Measurements from ENCODE around the gene JAZF1.

- no peak for TF ChIP-seq CTCF (IDR thresholded peaks at IDR 0.05)
- TF ChIP-seq POLR2A (IDR thresholded peaks at IDR 0.05): no peak
- no peak for TF ChIP-seq POLR2AphosphoS5 (IDR thresholded peaks at IDR 0.05; ENCODE audit: insufficient read depth in 1 of 2, low read depth in 1 of 2)
Observed at GRCh38 chr7:27901028-27901760, 279.4 kb downstream of the JAZF1 start.
